ENCODE data around the gene TMEM108.

DNA sequence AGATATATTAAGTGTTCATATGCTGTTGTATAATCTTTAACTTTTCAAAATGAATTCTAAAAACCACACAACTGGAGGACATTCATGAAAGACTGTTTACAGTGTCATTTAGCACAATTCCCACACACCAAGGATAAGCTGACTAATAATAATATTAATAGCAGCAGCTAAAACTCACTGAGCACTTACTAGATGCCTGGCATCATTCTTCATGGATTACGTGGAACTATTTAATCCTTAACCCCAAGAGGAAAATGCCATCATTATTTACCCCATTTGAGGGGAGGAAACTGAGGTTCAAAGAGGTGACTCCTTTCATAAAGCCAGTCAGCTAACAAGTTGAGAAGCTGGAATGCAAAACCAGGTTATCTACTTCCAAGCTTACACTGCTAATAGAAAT is 77.0 kb downstream of the TMEM108 start:
- TF ChIP-seq POLR2A (IDR thresholded peaks at IDR 0.05) (no peak), EP300 (IDR thresholded peaks at IDR 0.05) (no peak)
- TF ChIP-seq, protein P1, sequence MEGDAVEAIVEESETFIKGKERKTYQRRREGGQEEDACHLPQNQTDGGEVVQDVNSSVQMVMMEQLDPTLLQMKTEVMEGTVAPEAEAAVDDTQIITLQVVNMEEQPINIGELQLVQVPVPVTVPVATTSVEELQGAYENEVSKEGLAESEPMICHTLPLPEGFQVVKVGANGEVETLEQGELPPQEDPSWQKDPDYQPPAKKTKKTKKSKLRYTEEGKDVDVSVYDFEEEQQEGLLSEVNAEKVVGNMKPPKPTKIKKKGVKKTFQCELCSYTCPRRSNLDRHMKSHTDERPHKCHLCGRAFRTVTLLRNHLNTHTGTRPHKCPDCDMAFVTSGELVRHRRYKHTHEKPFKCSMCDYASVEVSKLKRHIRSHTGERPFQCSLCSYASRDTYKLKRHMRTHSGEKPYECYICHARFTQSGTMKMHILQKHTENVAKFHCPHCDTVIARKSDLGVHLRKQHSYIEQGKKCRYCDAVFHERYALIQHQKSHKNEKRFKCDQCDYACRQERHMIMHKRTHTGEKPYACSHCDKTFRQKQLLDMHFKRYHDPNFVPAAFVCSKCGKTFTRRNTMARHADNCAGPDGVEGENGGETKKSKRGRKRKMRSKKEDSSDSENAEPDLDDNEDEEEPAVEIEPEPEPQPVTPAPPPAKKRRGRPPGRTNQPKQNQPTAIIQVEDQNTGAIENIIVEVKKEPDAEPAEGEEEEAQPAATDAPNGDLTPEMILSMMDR (IDR thresholded peaks at IDR 0.05) = no peak
